Effector memory CD4-positive, alpha-beta T cell (primary cell): ENCODE results near the gene C1orf159.
"Not testable (repeated sequence)": the region's sequence is repeated elsewhere in the genome, so short reads cannot be mapped to it uniquely, and the experiment has no call there.

Experiments used
- DNase-seq, 3 donors: peaks; one replicate each; pipeline ENCODE4 v3.0.0-alpha.2; 2020
- H3K27ac ChIP-seq: 2 replicates; pipeline ENCODE4 v1.7.0; 2013; ENCODE audit warnings: mild to moderate bottlenecking, low read length, moderate library complexity; ENCODE audit not compliant: insufficient read depth, poor library complexity, severe bottlenecking
- H3K27me3 ChIP-seq: replicated peaks from 2 replicates; pipeline ENCODE4 v1.7.0; 2013; ENCODE audit warnings: mild to moderate bottlenecking, low read length; ENCODE audit not compliant: insufficient read depth, control insufficient read depth, poor library complexity, severe bottlenecking
- H3K36me3 ChIP-seq: 2 replicates; pipeline ENCODE4 v1.7.0; 2013; ENCODE audit warnings: mild to moderate bottlenecking, low read length, moderate library complexity; ENCODE audit not compliant: control insufficient read depth, insufficient read depth
- H3K4me1 ChIP-seq: 2 replicates; pipeline ENCODE4 v1.7.0; 2013; ENCODE audit warnings: low read length, mild to moderate bottlenecking; ENCODE audit not compliant: control insufficient read depth, insufficient read depth, poor library complexity, severe bottlenecking
- H3K4me3 ChIP-seq: 2 replicates; pipeline ENCODE4 v1.7.0; 2013; ENCODE audit warnings: low read length, low read depth, mild to moderate bottlenecking; ENCODE audit not compliant: insufficient read depth, poor library complexity, severe bottlenecking
- H3K9me3 ChIP-seq: 2 replicates; pipeline ENCODE4 v1.7.0; 2013; ENCODE audit warnings: mild to moderate bottlenecking, low read length, moderate library complexity; ENCODE audit not compliant: control insufficient read depth

The C1orf159 gene

DNA sequence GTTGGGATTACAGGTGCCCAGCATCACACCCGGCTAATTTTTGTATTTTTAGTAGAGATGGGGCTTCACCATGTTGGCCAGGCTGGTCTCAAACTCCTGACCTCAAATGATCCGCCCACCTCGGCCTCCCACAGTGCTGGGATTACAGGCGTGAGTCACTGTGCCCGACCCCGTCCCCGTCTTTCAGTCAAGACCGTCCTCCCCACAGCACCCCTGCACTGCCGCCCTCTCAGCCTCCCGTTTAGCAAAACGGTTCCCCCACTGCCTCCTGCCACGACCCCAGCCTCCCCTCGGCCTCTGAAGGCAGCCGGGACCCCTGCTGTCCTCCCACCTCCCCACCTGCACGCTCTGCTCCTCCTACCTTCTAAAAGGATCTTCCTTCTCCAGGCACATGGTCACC lies 26.5 kb upstream of the C1orf159 start:
- DNase-seq, H3K27me3 ChIP-seq, H3K36me3 ChIP-seq, H3K4me3 ChIP-seq, H3K27ac ChIP-seq, H3K9me3 ChIP-seq: not testable (repeated sequence)
- peaks cover 40% of the 10 kb centered on the region for H3K4me1 ChIP-seq

DNA sequence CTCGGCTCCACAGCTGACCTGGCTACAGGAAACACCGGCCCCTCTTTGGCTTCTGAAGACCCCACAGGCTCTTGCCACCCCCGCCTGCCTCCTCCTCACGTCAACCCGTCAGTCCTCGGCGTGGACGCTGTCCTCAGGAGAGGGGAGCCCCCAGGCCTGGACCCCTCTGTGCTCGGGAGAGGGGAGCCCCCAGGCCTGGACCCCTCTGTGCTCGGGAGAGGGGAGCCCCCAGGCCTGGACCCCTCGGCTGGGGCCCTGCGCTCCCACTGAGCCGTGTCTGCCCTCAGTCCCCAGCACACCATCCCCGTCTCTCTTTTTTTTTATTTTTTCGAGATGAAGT lies 26.0 kb upstream of the C1orf159 start:
- H3K4me3 ChIP-seq = no peak overlapping the region
- no peaks in the 10 kb centered on the region for H3K9me3 ChIP-seq
- no peaks in the 10 kb centered on the region for H3K36me3 ChIP-seq
- H3K27ac ChIP-seq = no peak overlapping the region
- H3K4me1 ChIP-seq = peaks cover 42% of the 10 kb centered on the region
- H3K27me3 ChIP-seq = no peaks in the 10 kb centered on the region
- DNase-seq = no peak

DNA sequence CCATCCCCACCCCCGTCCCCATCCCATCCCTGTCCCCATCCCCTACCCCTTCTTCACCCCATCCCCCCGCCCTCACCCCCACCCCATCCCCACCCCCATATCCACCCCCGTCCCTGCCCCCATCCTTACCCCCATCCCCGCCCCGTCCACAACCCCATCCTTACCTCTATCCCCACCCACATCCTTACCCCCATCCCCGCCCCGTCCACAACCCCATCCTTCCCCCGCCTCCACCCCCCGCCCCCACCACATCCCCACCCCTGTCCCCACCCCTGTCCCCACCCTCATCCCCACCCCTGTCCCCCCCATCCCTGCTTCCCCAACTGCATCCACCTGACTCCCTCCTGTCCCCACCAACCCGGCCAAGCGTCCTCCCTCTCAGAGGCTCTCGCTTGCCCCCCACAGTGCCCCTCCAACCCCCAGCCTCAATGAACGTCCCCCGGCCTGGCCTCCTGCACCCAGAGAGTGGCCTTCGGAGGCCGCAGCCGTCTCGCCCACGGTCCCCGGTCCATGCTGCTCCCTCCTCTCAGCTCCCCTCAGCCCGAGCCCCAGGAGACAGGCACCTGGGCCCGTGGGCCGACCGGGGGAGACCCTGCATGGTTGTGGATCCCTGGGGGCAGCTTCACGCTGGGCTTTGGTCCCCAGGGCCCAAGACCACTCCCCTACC lies 25.5 kb upstream of the C1orf159 start:
- peaks cover 47% of the 10 kb centered on the region for H3K4me1 ChIP-seq
- H3K27ac ChIP-seq = no peak overlapping the region
- DNase-seq = no peak
- H3K36me3 ChIP-seq = no peaks in the 10 kb centered on the region
- H3K4me3 ChIP-seq = no peak overlapping the region
- no peaks in the 10 kb centered on the region for H3K9me3 ChIP-seq
- no peaks in the 10 kb centered on the region for H3K27me3 ChIP-seq

DNA sequence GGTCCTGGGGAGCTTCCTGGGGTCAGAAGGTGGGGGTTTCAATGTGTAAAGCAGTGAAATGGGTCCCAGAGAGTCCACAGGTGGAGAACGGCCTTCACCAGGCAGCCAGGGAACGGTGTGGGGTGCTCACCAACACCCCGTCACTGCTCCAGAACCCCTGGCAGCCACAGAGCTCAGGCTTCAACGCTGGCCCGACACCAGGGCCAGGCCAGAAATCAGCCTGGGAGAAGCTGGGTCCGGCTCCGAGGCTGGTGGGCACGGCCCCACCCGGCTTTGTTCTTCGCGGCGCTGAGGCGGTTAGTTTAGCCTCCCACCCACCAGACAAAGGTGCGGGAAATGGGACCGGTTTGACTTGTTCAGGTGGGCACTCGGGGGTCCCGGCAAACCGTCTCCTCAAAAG lies 24.8 kb upstream of the C1orf159 start:
- Histone ChIP-seq H3K27me3 (no peaks in the 10 kb centered on the region), H3K4me3 (no peak overlapping the region), H3K36me3 (no peaks in the 10 kb centered on the region), H3K9me3 (no peaks in the 10 kb centered on the region), H3K4me1 (peaks cover 51% of the 10 kb centered on the region), H3K27ac (no peak overlapping the region)
- DNase-seq = no peak

DNA sequence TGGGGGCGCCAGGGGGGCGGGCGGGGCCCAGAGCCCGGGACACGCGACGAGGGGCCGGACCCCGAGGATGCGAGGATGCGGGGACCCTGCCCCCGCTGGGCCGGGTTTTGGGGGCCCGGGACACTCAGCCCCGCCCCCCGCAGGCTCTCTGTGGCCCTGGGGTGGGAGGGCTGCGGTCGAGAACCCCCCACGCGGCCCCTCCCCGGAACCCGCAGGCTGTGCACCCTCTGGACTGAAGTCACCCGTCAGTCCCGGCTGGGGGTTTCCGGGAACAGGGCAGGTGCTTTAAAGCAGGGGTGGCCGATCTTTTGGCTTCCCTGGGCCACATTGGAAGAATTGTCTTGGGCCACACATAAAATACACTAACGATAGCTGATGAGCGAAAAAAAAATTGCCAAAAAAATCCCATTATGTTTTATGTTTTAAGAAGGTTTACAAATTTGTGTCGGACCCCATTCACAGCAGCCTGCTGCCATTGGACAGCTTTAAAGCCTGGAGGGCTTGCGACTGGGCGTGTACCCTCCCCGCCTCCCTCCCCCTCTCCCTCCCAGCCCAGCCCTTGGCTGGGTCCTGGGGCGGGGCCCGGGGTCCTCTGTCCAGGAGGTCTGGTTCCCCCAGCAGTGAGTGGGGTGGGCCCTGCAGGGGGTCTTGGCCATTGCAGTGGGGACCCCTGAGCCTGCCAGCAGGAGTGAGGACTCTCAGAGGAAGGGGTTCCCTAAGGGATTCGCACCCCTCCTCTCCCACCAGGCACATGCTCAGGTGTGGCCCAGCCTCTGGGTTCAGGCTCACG lies 21.6 kb upstream of the C1orf159 start:
- Histone ChIP-seq H3K27me3 (no peaks in the 10 kb centered on the region), H3K9me3 (no peaks in the 10 kb centered on the region), H3K4me3 (no peak overlapping the region), H3K27ac (peak overlapping the region; percentile 55), H3K4me1 (peaks cover 30% of the 10 kb centered on the region), H3K36me3 (no peaks in the 10 kb centered on the region)
- peak; percentile 65 to 71 (median 69) for DNase-seq

DNA sequence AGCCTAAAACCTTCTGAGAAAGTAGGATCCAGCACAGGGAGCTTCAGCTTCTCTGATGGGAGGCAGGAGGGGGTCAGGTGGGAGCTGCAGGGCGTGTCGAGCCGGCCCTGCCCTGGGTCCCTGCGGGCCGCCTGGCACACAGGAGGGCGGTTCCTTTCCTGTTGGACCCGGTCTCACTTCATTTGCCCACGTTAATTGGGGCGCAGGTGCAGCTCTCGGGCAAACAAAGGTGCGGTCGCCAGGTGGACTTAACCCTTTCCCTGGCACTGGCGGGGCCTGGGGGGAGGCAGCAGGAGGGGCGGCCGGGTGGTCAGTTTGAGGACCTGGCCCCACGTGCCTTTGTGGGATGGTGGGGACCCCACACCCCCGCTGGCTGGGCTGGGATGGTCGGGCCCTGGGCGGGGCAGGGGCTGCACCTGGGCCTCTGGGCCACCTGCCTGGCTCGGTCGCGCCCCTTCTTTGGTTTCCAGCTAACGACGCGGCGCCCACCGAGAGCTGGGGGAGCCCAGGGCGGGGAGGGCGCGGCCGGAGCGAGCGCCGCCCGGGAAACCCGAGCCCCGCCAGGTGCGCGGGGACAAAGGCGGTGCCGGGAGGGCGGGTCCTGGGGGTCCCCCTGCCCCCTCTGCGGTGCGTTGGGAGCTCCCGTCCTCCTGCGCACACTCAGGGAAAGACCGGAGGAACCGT lies 20.8 kb upstream of the C1orf159 start:
- H3K4me3 ChIP-seq = no peak overlapping the region
- DNase-seq = no peak
- no peaks in the 10 kb centered on the region for H3K27me3 ChIP-seq
- no peaks in the 10 kb centered on the region for H3K36me3 ChIP-seq
- no peaks in the 10 kb centered on the region for H3K9me3 ChIP-seq
- peak overlapping the region; percentile 51 for H3K27ac ChIP-seq
- H3K4me1 ChIP-seq = peaks cover 30% of the 10 kb centered on the region

DNA sequence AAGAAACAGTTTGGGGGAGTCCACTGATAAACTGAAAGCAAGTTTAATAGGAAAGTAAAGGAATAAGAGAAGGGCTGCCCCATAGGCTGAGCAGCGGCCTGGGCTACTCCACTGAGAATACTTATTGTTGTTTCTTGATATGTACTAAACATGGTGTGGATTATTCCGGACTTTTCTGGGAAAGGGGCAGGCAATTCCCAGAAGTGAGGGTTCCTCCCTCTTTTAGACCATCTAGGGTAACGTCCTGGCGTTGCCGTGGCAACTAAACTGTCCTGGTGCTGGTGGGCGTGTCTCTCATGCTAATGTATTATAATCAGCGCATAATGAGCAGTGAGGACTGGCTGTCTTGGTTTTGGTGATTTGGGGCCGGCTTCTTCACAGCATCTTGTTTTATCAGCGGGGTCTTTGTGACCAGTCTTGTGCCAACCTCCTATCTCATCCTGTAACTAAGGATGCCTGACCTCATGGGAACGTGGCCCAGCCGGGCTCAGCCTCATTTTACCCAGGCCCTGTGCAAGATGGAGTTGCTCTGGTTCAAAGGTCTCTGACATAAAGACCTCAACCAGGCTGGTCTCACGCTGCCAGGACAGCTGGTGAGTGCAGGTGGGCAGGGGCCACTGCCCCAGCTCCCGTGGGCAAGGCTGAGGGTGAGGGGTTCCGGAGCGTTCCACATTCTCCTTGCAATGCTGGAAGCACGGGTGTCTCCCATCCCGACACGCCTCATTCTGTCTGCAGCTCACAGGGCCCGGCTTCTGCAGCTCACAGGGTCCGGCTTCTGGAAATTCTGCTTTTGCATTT lies 19.6 kb upstream of the C1orf159 start:
- H3K36me3 ChIP-seq = no peaks in the 10 kb centered on the region
- no peak for DNase-seq
- no peaks in the 10 kb centered on the region for H3K27me3 ChIP-seq
- H3K4me3 ChIP-seq = no peak overlapping the region
- no peaks in the 10 kb centered on the region for H3K9me3 ChIP-seq
- peaks cover 24% of the 10 kb centered on the region for H3K4me1 ChIP-seq
- H3K27ac ChIP-seq = no peak overlapping the region

DNA sequence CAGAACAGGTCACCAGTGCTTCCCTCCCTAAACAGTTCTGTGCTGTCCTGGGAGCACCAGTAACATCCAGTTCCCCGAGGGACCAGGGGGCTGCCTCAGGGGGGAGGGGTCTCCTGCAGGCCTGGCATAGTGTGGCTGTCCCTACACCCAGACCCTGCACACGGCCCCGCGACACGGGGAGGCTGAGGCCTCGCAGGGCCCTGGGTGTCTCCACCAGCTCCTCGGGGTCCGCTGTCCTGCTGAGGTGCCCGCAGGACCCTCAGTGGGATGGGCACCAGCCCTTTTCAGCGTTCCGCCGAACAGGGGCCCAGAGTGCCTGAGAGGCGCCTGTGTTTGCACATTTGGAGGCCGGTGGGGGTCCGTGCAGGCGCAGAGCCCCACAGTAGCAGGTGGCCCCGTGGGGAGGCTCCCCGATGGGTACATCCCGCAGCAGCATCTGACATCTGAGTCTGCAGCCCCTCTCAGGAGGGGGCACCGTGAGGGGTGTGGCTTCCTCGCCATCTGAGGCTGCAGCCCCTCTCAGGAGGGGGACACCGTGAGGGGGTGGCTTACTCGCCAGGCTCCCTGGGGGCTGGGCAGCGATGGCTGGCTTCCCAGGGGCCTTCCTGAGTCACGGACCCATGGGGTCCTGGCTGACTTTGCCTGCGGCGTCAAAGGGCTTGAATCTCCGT lies 18.5 kb upstream of the C1orf159 start:
- Histone ChIP-seq H3K27me3 (no peaks in the 10 kb centered on the region), H3K36me3 (no peaks in the 10 kb centered on the region), H3K4me1 (peaks cover 22% of the 10 kb centered on the region), H3K9me3 (no peaks in the 10 kb centered on the region), H3K27ac (no peak overlapping the region), H3K4me3 (no peak overlapping the region)
- DNase-seq = no peak

DNA sequence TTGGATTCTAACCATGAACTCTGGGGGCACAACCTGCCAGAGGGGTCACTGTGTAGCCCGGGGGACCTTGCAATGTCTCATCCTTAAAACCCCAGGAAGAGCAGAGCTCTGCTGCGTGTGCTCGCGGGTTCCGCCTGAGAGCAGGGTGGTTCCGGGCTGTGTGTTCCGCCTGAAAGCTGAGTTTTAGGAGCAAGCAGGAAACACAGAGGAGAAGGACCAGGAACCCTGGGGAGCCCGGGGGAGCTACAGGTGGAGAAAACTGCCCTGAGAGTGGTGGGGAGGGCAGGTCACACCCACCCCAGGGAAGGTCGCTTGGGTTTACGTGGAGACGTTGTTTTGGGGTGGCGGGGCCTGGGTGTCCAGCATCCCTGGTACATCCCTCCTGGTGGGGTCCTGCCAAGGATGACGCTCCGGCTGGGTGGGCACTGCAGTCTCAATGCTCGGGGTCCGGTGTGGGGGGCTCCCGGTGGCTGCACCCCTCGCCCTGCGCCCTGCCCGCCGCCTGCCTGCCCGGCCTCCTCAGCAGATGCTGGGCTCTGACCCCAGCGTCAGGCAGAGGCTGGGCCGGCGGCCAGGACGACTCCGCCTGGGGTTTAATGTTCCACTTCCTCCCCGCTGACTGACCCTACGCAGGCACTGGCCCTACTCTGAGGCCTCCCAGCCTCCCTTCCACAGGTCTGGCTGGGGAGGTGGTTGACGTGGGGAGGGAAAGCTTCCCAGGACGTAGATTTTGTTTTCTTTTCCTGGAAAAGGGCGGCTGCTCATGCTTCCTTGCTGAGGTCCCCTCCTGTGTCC lies 17.3 kb upstream of the C1orf159 start:
- H3K36me3 ChIP-seq = no peaks in the 10 kb centered on the region
- DNase-seq = no peak
- H3K9me3 ChIP-seq = no peaks in the 10 kb centered on the region
- H3K4me3 ChIP-seq = no peak overlapping the region
- H3K4me1 ChIP-seq = peaks cover 18% of the 10 kb centered on the region
- H3K27ac ChIP-seq = no peak overlapping the region
- H3K27me3 ChIP-seq = no peaks in the 10 kb centered on the region
